ENCODE results near the gene NAP1L4.
"Not testable (repeated sequence)": the region's sequence is repeated elsewhere in the genome, so short reads cannot be mapped to it uniquely, and the experiment has no call there.

The NAP1L4 gene

DNA sequence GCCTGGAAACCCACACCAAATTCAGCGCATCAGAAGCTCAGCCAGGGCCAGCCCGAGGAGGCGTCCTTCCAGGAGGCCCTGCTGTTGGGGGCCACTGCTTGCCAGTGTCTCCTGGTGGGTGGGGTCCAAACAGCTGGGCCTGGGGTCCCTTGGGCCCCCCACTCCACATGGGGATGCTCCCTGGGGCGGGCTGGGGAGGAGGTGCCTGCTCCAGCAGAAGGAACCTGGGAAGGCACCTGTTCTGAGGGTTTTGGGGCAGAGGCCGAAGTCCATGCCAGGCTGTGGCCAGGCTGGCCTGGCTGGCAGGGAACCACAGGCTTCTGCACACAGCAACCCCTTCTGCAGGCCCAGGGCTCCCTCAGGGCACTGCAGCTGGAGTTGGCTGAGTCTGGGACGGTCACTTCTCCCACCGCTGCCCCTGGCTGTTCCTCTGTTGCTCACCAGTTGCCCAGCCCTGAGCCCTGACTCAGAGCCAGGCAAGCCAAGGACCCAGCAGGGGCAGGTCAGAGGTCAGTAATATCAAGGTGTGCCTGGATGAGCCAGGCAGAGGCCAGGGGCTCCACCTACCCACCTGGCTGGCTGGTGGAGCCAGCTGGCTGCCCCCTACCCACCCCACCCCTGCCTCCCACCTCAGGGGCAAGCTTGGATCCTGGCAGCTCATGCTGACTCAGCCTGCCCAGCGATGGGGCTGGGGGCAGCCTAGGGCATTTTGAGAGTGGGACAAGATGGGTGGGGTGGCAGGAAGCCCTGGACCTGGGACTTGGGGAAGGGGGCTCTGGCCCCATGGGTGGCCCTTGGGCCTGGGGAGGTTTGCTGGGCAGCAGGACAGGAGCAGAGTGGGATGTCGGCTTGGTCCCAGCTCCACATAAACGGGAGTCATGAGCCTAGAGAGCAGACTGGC is 51.0 kb downstream of the NAP1L4 start:
- no peak for DNase-seq (ENCODE audit: extremely low spot score, insufficient read length, low read depth)
- no peak for FAIRE-seq

DNA sequence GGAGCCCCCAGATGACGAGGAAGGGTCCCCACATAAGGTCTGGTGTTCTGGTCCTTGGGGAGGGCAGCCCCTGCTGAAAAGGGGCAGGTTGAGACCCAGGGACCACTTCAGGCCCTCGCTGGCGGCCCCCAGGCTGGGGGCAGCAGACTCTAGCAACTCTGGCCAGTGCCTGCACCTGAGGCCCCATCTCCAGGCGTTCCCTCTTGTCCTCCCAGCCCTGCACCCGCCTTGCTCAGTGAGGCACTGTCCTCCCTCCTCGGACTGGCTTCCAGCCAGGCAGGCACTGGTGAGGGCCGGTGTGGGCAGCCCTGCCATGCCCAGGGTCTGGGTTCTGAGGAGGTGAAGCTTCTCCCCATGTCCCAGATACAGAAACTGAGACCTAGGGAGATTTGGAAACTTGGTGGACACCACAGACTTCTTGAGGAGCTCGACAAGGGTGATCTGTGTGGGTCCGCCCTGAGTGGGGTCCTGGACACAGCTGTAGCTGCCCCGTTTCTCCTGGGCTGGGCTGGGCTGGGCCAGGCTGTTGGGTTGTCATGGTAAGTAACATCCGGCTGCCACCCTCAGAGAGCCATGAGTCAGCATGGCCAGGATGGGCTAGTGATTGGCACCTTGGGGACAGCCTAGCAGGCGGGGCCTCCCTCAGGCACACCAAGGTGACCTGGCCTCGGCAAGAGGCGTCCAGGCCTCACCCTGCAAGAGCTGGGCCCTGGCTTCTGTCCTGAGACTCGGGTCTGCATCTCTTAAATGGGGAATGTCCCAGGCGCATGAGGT is 51.8 kb downstream of the NAP1L4 start:
- DNase-seq (ENCODE audit: extremely low spot score, insufficient read length, low read depth) (no peak), FAIRE-seq (no peak)

DNA sequence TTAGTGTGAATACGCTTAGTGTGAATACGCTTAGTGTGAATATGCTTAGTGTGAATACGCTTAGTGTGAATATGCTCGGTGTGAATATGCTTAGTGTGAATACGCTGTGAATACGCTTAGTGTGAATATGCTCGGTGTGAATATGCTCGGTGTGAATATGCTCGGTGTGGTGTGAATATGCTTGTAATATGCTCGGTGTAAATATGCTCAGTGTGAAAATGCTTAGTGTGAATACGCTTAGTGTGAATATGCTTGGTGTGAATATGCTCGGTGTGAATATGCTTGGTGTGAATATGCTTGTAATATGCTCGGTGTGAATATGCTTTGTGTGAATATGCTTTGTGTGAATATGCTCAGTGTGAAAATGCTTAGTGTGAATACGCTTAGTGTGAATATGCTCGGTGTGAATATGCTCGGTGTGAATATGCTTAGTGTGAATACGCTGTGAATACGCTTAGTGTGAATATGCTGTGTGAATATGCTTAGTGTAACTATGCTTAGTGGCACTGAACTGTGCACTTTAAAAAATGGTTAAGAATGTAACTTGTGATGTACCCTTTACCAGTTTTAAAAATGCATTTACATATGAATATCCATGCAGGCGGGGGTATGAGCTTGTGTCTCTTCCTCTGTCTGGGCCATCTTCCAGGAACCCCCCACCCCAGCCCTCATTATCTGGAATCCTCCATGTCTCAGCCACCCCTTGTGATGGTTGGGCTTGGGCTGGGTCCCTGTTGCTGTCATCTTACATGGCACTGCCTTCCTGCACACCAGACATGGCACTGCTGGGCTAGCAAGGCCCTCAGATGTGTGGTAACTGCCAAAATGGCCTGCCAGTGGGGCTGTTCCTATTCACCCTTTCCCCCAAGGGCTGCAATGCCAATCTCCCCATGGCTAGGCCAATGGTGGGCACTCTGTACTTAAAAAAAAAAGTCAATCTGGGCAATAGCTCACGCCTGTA is 53.4 kb downstream of the NAP1L4 start:
- DNase-seq (ENCODE audit: extremely low spot score, insufficient read length, low read depth); FAIRE-seq: not testable (repeated sequence)

GRCh38 chr11:2937641-2938457 is 54.3 kb downstream of the NAP1L4 start:
- FAIRE-seq; DNase-seq (ENCODE audit: extremely low spot score, insufficient read length, low read depth): not testable (repeated sequence)

DNA sequence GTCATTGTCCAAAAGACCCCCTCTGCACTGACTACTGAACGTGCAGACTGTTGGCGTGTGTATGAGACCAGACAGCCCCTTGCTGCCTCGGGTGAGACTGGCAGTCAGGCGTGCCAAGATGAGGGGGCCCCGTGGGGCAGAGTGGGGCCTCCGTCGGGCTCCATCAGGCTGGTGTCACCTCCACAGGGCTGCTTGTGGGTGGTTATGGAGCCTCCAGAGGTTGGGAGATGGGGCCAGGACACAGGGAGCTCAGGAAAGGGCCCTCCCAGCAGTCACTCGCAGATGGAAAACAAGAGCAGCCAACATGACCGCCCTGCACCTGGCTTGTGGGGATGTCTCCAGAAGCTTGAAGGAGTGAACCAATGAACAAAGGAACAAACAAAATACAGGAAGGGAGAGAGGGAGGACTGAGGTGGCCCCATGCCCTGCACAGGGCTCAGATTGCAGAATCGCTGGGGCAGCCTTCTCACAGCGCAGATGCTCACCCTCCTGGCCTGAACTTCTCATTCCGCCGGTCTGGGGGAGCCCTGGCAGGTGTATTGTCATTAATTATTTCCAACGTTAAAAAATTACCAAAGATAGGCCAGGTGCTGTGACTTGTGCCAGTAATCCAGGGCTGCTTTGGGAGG is 57.4 kb downstream of the NAP1L4 start:
- DNase-seq (ENCODE audit: extremely low spot score, insufficient read length, low read depth) (no peak), FAIRE-seq (no peak)

- no peak for FAIRE-seq
- DNase-seq (ENCODE audit: extremely low spot score, insufficient read length, low read depth), result no peak
Observed at GRCh38 chr11:2934021-2934550, 58.0 kb downstream of the NAP1L4 start.

- no peak for DNase-seq (ENCODE audit: extremely low spot score, insufficient read length, low read depth)
Observed at GRCh38 chr11:2933375-2934020, 58.6 kb downstream of the NAP1L4 start.

GRCh38 chr11:2932850-2933251 is 59.3 kb downstream of the NAP1L4 start:
- DNase-seq (ENCODE audit: extremely low spot score, insufficient read length, low read depth), result no peak
- no peak for FAIRE-seq

More at GRCh38 chr11:2933375-2934020, 58.6 kb downstream of the NAP1L4 start:
- FAIRE-seq, result no peak

DNA sequence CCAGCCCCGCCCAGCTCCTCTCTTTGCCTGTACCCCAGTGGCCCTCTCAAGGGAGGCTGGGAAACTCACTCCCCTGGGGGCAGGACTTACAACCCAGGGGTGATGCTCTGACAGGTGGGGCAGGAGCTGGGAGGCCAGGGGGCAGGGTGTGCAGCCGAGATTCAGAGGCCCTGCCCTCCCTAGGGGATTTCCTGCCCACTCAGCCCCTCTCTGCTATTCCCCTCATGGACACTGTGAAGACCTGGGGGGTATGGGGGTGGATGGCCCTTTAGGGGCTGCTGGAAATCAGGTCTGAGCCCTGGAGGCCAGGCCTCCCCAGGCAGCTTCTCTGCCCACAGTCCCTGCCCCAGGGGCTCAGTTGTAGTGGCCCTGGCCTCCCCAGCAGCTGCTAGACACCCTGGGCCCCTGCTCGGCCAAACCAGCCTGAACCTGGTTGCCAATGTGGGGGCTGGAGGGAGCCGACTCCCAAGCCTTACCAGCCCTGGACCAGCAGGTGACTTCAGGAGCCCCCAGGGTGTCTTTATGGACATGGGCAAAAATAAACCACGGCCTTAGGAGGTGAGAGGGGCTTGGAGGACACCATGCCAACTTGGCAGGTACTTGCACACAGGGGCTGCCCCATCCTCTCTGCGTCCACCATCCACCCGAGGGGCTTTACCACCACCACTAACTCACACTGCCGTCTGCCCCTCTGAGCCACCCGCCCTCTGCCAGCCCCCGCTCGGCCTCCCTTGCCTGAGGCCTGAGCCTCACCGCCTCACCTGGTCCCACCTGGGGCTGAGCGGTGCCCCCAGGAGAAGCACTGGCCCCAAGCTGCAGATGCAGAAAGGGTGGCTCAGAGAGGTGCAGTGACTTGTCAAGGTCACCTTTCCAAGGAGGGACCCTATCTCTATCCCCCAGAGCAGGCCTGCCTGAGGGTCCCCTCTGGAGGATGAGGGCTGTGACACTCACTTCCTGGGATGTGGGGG is 60.1 kb downstream of the NAP1L4 start:
- no peak for FAIRE-seq
- DNase-seq (ENCODE audit: extremely low spot score, insufficient read length, low read depth), result no peak

DNA sequence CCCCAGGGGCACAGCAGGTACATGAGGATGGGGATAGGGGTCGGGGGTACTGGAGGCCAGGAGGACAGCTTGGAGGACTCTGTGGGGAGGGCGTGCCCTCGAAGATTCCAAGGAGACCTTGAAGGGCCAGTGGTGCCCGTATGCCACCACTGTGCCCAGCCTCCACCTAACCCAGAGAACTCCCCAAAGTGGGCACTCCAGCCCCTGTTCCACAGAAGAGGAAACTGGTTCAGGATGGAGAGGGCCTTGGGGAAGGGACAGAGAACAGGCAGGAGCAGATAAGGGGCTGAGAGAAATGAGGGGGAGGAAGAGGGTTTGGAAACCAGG is 60.7 kb downstream of the NAP1L4 start:
- DNase-seq (ENCODE audit: extremely low spot score, insufficient read length, low read depth) (no peak), FAIRE-seq (no peak)

DNA sequence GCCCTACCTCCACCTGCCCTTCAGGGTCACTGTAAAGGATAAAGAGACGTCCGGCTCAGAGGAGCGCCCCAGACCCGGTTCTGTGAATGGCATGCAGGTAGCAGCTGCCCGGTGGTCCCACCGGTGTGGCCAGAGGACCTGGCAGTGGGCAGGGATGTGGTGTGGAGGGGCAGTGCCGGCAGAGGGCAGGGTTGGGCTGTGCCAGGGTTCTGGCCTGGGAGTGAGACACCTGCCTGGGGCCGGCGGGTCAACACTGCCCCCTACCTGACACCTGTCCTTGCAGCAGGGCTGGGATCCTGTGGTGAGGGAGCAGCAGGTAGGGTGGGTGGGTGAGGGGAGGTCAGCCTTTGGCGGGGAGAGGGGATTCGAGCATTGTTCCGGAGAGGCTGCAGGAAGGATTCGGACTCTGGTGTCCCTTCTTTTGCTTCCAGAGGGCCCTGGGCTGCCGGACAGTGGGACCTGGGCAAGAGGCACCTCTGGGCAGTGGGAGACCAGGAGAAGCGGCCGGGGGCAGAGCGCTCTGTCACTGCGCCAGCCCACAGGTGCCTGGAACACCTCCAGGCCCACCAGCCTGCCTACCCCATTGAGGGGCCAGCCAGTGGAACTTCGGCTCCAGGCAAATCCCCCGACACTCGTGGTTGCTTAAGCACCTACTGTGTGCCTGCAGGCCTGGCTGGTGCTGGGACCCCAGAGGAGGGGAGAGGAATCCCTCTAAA is 61.3 kb downstream of the NAP1L4 start:
- DNase-seq (ENCODE audit: extremely low spot score, insufficient read length, low read depth) (peak; percentile 48), FAIRE-seq (peak; percentile 24)

- peak; percentile 39 for FAIRE-seq
- peak; percentile 45 for DNase-seq (ENCODE audit: extremely low spot score, insufficient read length, low read depth)
Observed at GRCh38 chr11:2929950-2930703, 62.0 kb downstream of the NAP1L4 start.

DNA sequence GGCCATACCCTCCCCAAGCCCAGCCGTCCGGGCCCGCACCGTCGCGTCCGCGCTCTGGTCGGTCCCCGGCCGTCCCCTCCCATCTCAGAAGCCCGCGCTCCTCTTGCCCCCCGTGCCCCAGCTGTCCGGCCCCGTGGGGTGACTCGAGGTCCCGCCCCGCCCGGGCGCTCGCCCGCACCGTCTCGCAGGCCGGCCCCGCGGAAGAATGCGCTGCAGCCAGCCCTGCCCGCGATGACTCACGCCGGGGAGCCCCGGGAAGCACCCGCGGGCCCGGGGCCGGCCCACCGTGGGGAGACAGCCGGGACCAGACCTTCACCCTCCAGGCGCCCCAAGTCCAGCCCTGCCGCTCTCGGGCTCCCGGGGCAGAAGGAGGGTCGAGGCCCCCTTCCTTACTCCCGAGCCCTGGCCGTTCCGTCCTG is 62.6 kb downstream of the NAP1L4 start:
- DNase-seq (ENCODE audit: extremely low spot score, insufficient read length, low read depth) (no peak), FAIRE-seq (no peak)

DNA sequence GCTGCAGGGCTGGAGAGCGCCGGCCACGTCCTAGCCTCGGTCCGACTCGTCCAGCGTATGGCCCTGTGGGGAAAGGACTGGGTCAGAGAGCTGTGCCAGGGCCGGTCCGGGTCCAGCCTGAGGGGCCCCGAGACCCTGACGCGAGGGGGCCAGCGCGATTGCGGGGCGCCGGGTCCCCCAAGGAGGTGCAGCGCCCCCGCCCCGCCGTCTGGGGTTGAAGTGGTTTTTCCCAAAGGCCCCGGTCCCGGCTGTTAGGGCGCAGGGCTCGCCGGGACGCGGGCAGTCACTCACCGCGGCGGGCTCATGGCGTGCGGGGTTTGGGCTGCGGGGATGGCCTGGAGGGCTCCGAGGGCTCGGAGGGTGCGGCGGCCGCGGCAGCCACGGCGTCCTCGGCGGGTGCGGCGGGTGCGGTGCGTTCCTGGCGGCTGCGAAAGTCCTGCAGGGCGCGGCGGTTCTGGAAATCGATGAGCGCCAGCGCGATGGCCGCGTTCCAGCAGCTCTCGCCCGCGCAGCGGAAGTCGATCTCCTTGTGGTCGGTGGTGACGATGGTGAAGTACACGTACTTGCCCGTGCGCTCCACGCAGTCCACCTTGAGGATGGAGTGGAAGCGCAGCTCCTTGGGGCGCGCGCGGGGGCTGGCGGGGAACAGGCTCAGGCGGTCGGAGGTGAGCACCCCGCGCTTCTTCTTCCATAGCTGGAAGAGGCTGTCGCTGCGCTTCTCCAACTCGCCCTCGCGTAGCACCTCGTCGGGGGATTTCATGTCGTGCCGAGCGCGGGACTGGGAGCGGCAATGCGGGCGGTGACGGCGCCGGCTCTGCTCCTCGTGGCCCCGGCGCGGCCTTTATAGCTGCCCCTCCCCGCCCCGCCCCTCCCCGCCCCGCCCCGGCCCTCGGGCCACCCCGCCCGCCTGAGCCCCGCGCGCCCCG is 63.3 kb downstream of the NAP1L4 start, which contains the start of gene PHLDA2:
Gene PHLDA2 (minus strand): TSS at position 816 of the 926 bp plus-strand sequence. CDS start 56 bp downstream, at position 760.
- DNase-seq (ENCODE audit: extremely low spot score, insufficient read length, low read depth) (no peak), FAIRE-seq (no peak)

All from GM18507 (cell line).